CD4-positive, CD25-positive, alpha-beta regulatory T cell (primary cell): ENCODE data around the gene USH1C. TPM values are rescaled to one million over a fixed set of nuclear protein-coding genes. Genes with fewer than 3 reads are reported as not detected.

Source experiments
- ATAC-seq, 2 donors: fragments of 150-1000 bp; cut with Tn5 transposase; one replicate each; pipeline ENCODE4 v1.10.0; 2021; ENCODE audit warnings: low read depth in 2 of 2, moderate number of reproducible peaks in 2 of 2, moderate library complexity in 1 of 2
- DNase-seq, 3 donors: peaks; one replicate each; pipeline versions ENCODE4 v3.0.0 to v3.0.0-alpha.2; 2012 to 2022; ENCODE audit warnings: mixed read lengths in 1 of 3
- H3K27ac ChIP-seq: one replicate; pipeline ENCODE4 v1.7.0; 2013; ENCODE audit warnings: mild to moderate bottlenecking, low read length; ENCODE audit not compliant: insufficient read depth, poor library complexity, severe bottlenecking
- H3K27me3 ChIP-seq: one replicate; pipeline ENCODE4 v1.7.0; 2013; ENCODE audit warnings: low read length; ENCODE audit not compliant: control insufficient read depth, insufficient read depth
- H3K36me3 ChIP-seq: one replicate; pipeline ENCODE4 v1.7.0; 2013; ENCODE audit warnings: mild to moderate bottlenecking, low read length, moderate library complexity; ENCODE audit not compliant: control insufficient read depth, insufficient read depth
- H3K4me1 ChIP-seq: 2 replicates; pipeline ENCODE4 v1.7.0; 2013; ENCODE audit warnings: mild to moderate bottlenecking, low read length; ENCODE audit not compliant: insufficient read depth, control insufficient read depth, poor library complexity, severe bottlenecking
- H3K4me3 ChIP-seq: one replicate; pipeline ENCODE4 v1.7.0; 2013; ENCODE audit warnings: low read depth, mild to moderate bottlenecking, low read length, moderate library complexity
- H3K9me3 ChIP-seq, 2 experiments: 1 replicate in 1 of 2; 2 replicates in 1 of 2; pipeline ENCODE4 v1.7.0; 2013; ENCODE audit warnings: low read length in 2 of 2, mild to moderate bottlenecking in 1 of 2, moderate library complexity in 1 of 2; ENCODE audit not compliant: control insufficient read depth in 2 of 2
- H3K27ac Mint-ChIP-seq, 3 donors: one replicate each; pipeline ENCODE4 v1.8.0; 2020 to 2022; ENCODE audit warnings: mild to moderate bottlenecking in 3 of 3, mixed read lengths in 3 of 3, moderate library complexity in 2 of 3
- H3K27me3 Mint-ChIP-seq: one replicate; pipeline ENCODE4 v1.8.0; 2022; ENCODE audit warnings: mild to moderate bottlenecking, mixed read lengths
- H3K36me3 Mint-ChIP-seq: one replicate; pipeline ENCODE4 v1.8.0; 2020; ENCODE audit warnings: mixed read lengths
- H3K4me1 Mint-ChIP-seq, 4 donors: one replicate each; pipeline ENCODE4 v1.8.0; 2020 to 2022; ENCODE audit warnings: mixed read lengths in 4 of 4, mild to moderate bottlenecking in 1 of 4
- H3K4me3 Mint-ChIP-seq, 4 donors: one replicate each; pipeline ENCODE4 v1.8.0; 2020 to 2022; ENCODE audit warnings: mild to moderate bottlenecking in 4 of 4, mixed read lengths in 4 of 4, moderate library complexity in 3 of 4
- H3K9me3 Mint-ChIP-seq, 7 donors: one replicate each; pipeline ENCODE4 v1.8.0; 2020 to 2022; ENCODE audit warnings: mixed read lengths in 7 of 7, mild to moderate bottlenecking in 3 of 7, moderate library complexity in 2 of 7
- polyA plus RNA-seq, 4 donors: library from polyadenylated mRNA; unstranded; fragments of 300-500 nt; fragmentation: Illumina TruSeq; gene quantifications; one replicate each; pipeline ENCODE4 v1.2.3, GENCODE V29; 2021
- total RNA-seq: library from RNA; stranded (reverse); gene quantifications from one replicate; pipeline ENCODE4 v1.2.3, GENCODE V29; 2022

Gene USH1C
- total and polyA plus RNA-seq, 5 donors from 2014 or later, result not detected

GRCh38 chr11:17458268-17458667 lies 85.9 kb downstream of the USH1C start:
- Mint-ChIP-seq H3K36me3 (no peaks in the 10 kb centered on the region), H3K27ac (no peak overlapping the region), H3K4me1 (no peaks in the 10 kb centered on the region), H3K4me3 (no peak overlapping the region), H3K27me3 (peaks cover 4% of the 10 kb centered on the region), H3K9me3 (peaks cover 0 to 2% (median 0%) of the 10 kb centered on the region in 7 donors)
- ATAC-seq, result no peak
- Histone ChIP-seq H3K27me3 (no peaks in the 10 kb centered on the region), H3K9me3 (no peaks in the 10 kb centered on the region), H3K4me1 (no peaks in the 10 kb centered on the region), H3K27ac (no peak overlapping the region), H3K36me3 (no peaks in the 10 kb centered on the region), H3K4me3 (no peak overlapping the region)
- DNase-seq, result no peak

GRCh38 chr11:17457396-17458173 lies 86.6 kb downstream of the USH1C start:
- DNase-seq (no peak), ATAC-seq (no peak)
- Histone ChIP-seq H3K4me1 (no peaks in the 10 kb centered on the region), H3K4me3 (no peak overlapping the region), H3K9me3 (no peaks in the 10 kb centered on the region), H3K27ac (no peak overlapping the region), H3K27me3 (no peaks in the 10 kb centered on the region), H3K36me3 (no peaks in the 10 kb centered on the region)
- Mint-ChIP-seq H3K4me1 (no peaks in the 10 kb centered on the region), H3K36me3 (no peaks in the 10 kb centered on the region), H3K4me3 (no peak overlapping the region), H3K9me3 (peaks cover 0 to 2% (median 0%) of the 10 kb centered on the region in 7 donors), H3K27ac (no peak overlapping the region), H3K27me3 (peaks cover 4% of the 10 kb centered on the region)

DNA sequence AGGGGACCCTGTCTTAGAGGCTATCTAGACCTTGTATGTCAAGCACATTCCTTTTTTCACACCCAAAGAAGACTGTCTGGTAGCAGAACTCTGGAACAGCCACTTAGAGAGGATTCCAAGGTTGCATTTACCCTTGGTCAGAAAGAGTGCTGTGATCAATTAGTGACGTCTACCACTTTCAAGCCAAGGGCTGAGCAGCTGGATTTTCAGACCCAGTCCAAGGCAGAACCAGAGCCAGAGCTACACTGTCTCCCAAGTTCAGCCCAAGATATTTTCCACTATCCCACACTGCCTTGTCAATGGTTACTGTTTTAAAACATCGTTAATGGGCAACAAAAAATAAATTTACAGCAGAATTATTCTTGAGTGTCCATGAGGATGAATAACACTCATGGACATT lies 91.5 kb downstream of the USH1C start:
- no peaks in the 10 kb centered on the region for H3K36me3 ChIP-seq
- H3K4me1 Mint-ChIP-seq, result no peaks in the 10 kb centered on the region
- DNase-seq (no peak), ATAC-seq (no peak)
- no peaks in the 10 kb centered on the region for H3K9me3 Mint-ChIP-seq
- no peak overlapping the region for H3K4me3 ChIP-seq
- H3K27me3 Mint-ChIP-seq, result peaks cover 9% of the 10 kb centered on the region
- no peaks in the 10 kb centered on the region for H3K9me3 ChIP-seq
- no peaks in the 10 kb centered on the region for H3K36me3 Mint-ChIP-seq
- H3K27ac Mint-ChIP-seq, result no peak overlapping the region
- no peak overlapping the region for H3K4me3 Mint-ChIP-seq
- H3K27ac ChIP-seq, result no peak overlapping the region
- H3K27me3 ChIP-seq, result no peaks in the 10 kb centered on the region
- no peaks in the 10 kb centered on the region for H3K4me1 ChIP-seq

DNA sequence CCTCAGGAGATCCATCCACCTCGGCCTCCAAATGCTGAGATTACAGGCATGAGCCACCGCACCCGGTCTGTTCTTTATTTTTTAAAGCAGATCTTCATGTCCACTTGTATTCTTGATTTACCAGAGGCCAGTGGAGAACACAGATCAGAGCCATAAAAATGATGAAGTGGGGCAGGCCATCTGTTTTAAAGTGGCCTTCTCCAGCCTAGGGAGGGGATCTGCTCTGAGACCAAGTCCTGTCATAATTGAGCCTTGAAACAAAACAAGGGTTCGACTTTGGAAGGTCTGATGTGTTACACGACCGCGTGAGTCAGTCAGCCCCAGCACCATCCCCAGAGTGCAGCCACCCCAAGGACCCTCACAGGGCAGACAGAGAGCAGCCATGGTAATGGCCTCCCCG lies 95.1 kb downstream of the USH1C start:
- Mint-ChIP-seq H3K4me3 (no peak overlapping the region), H3K36me3 (no peaks in the 10 kb centered on the region), H3K4me1 (no peaks in the 10 kb centered on the region), H3K27me3 (peaks cover 13% of the 10 kb centered on the region), H3K9me3 (no peaks in the 10 kb centered on the region), H3K27ac (no peak overlapping the region)
- Histone ChIP-seq H3K36me3 (no peaks in the 10 kb centered on the region), H3K27me3 (peaks cover 3% of the 10 kb centered on the region), H3K4me1 (no peaks in the 10 kb centered on the region), H3K27ac (no peak overlapping the region), H3K4me3 (no peak overlapping the region), H3K9me3 (no peaks in the 10 kb centered on the region)
- ATAC-seq (no peak), DNase-seq (no peak)

GRCh38 chr11:17446482-17446881 lies 97.7 kb downstream of the USH1C start:
- peaks cover 5% of the 10 kb centered on the region for H3K27me3 Mint-ChIP-seq
- no peak overlapping the region for H3K27ac ChIP-seq
- no peak overlapping the region for H3K27ac Mint-ChIP-seq
- H3K36me3 ChIP-seq, result no peaks in the 10 kb centered on the region
- no peaks in the 10 kb centered on the region for H3K9me3 ChIP-seq
- H3K4me1 Mint-ChIP-seq, result no peaks in the 10 kb centered on the region
- no peak overlapping the region for H3K4me3 Mint-ChIP-seq
- peaks cover 3% of the 10 kb centered on the region for H3K27me3 ChIP-seq
- H3K9me3 Mint-ChIP-seq, result peaks cover 0 to under 1% (median 0%) of the 10 kb centered on the region in 7 donors
- no peaks in the 10 kb centered on the region for H3K4me1 ChIP-seq
- H3K4me3 ChIP-seq, result no peak overlapping the region
- ATAC-seq (no peak), DNase-seq (no peak)
- H3K36me3 Mint-ChIP-seq, result no peaks in the 10 kb centered on the region

DNA sequence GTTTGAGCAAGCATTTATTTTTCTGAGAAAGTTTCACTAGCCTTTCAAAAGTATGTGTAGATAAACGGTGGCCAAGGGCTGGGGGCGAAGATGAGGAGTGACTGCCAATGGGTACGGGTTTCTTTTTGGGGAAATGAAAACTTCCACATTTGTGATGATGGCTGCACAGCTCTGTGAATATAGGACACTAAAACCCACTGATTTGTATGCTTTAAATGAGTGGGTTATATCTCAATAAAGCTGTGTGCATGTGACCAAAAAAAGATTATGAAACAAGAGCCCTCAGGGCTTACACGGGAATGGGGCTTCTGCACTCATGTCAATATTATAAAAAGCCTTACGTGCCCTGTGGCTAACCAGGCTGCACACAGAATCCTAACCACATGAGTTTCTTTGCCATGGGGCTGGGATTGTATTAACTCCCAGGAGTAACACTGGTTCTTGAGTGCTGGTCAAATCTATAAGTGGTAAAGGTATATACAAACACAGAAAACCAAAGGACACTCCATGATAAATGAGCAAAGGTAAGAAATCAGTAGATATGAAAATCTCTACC lies 98.9 kb downstream of the USH1C start:
- Histone ChIP-seq H3K4me3 (no peak overlapping the region), H3K4me1 (no peaks in the 10 kb centered on the region), H3K9me3 (no peaks in the 10 kb centered on the region), H3K27ac (no peak overlapping the region), H3K27me3 (peaks cover 3% of the 10 kb centered on the region), H3K36me3 (no peaks in the 10 kb centered on the region)
- H3K9me3 Mint-ChIP-seq, result peaks cover 0 to 4% (median 2%) of the 10 kb centered on the region in 7 donors
- H3K27me3 Mint-ChIP-seq, result peaks cover 9% of the 10 kb centered on the region
- H3K4me1 Mint-ChIP-seq, result no peaks in the 10 kb centered on the region
- H3K4me3 Mint-ChIP-seq, result no peak overlapping the region
- no peak overlapping the region for H3K27ac Mint-ChIP-seq
- ATAC-seq, result no peak
- DNase-seq, result no peak
- H3K36me3 Mint-ChIP-seq, result no peaks in the 10 kb centered on the region

DNA sequence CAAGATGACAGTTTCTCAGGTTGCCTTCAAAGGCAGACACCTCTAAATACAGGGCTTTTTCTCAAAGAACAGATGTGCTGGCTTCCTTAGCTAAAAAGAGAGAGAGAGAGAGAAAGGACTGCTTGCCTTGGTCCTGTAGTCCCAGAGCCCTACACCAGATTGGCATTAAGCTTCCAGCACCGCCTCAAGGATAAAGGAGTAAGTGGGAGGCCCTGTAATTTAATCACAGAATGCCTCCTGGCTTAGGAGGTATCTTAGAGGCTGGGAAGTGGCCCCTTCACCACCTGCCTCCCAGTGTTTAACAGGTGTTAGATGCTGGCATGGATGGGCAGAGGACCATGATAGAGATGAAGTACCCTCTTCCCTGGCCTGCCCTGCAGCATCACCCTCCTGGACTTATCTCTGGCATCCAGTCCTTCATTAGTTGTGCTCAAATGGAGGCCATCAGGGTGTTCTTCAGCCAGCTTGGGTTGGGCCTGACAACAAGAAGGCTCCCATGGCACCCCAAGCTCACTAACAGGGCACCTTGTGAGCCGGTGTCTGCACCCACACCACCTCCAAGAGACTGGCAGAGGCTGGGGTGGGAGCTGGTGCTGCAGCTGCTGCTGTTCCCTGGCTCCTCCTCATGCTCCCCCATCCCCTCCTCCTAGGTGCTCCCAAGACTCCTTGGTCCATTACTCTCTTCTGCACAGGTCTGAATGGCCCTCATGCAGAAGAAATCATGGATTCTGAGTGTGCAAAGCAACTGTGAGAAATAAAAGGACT lies 100.1 kb downstream of the USH1C start:
- no peak for ATAC-seq
- Histone ChIP-seq H3K27me3 (peaks cover 5% of the 10 kb centered on the region), H3K36me3 (no peaks in the 10 kb centered on the region), H3K4me1 (no peaks in the 10 kb centered on the region), H3K9me3 (no peaks in the 10 kb centered on the region), H3K27ac (no peak overlapping the region), H3K4me3 (no peak overlapping the region)
- Mint-ChIP-seq H3K4me1 (peaks cover 0 to 3% (median 0%) of the 10 kb centered on the region in 4 donors), H3K4me3 (no peak overlapping the region), H3K36me3 (no peaks in the 10 kb centered on the region), H3K27ac (no peak overlapping the region), H3K9me3 (peaks cover 0 to 4% (median 2%) of the 10 kb centered on the region in 7 donors), H3K27me3 (peaks cover 9% of the 10 kb centered on the region)
- no peak for DNase-seq
